K562 (cell line): Measurements from ENCODE around the gene GPRIN3. TPM values are rescaled to one million over a fixed set of nuclear protein-coding genes. Genes with fewer than 3 reads are reported as not detected.

Source experiments
- ATAC-seq: fragments of 200-7000 bp; cut with Tn5 transposase; 3 replicates; pipeline ENCODE4 v1.9.1; 2020; ENCODE audit warnings: moderate library complexity
- BruUV-seq: library from RNA; stranded (reverse); fragments of 400-500 nt; replicated peaks from 2 replicates; lab custom pipeline; 2021; lab: Mats Ljungman, UMichigan
- CTCF ChIA-PET: fragments of 300-600 bp; formaldehyde crosslinking; extraction: SDS; loops from one replicate; lab custom pipeline; 2021; ENCODE audit warnings: low intra/inter-chr PET ratio; lab: Yijun Ruan, JAX
- POLR2A ChIA-PET: fragments of 300-600, 350-650 bp; sonication (Branson Sonifier 250); formaldehyde crosslinking; extraction: SDS; loops from one replicate; lab custom pipeline; 2021; ENCODE audit warnings: antibody characterized with exemption, inconsistent platforms; lab: Yijun Ruan, JAX
- DNase-seq, 4 experiments: peaks; one replicate each; pipeline versions ENCODE4 v3.0.0 to v3.0.0-alpha.2; 2011 to 2018; ENCODE audit warnings: low spot score in 3 of 4, mixed read lengths in 3 of 4; ENCODE audit errors: extremely low read depth in 1 of 4
- FAIRE-seq: peaks from 2 replicates; lab custom pipeline; 2011; peaks lifted over from hg19 to GRCh38; lab: Jason Lieb, UNC
- H2AFZ ChIP-seq: 2 replicates; pipeline ENCODE4 v1.6.0; 2011; ENCODE audit warnings: low read depth, low read length, control low read depth, inconsistent platforms
- H3K27ac ChIP-seq: fragments of 200-600 bp; 3 replicates; pipeline ENCODE4 v1.8.0; 2011; ENCODE audit warnings: low read depth, mild to moderate bottlenecking, control low read depth, inconsistent platforms, low read length, moderate library complexity, mixed read lengths; ENCODE audit errors: extremely low read depth
- H3K27me3 ChIP-seq, 2 experiments: fragments of 300-600 bp in 1 of 2; 2 replicates in 1 of 2; 3 replicates in 1 of 2; pipeline versions ENCODE4 v1.6.0 to v1.8.0; 2011; ENCODE audit warnings: inconsistent platforms in 2 of 2, low read length in 2 of 2, mild to moderate bottlenecking in 1 of 2, mixed read lengths in 1 of 2, moderate library complexity in 1 of 2; ENCODE audit not compliant: control insufficient read depth in 2 of 2, insufficient read depth in 2 of 2
- H3K36me3 ChIP-seq: fragments of 300-600 bp; 3 replicates; pipeline ENCODE4 v1.8.0; 2011; ENCODE audit warnings: mild to moderate bottlenecking, low read length, inconsistent platforms; ENCODE audit not compliant: control insufficient read depth, insufficient read depth
- H3K4me1 ChIP-seq, 2 experiments: fragments of 200-600 bp in 1 of 2; replicated peaks in 1 of 2; 2 replicates in 1 of 2; 3 replicates in 1 of 2; pipeline versions ENCODE4 v1.5.1 to v1.8.0; 2011; ENCODE audit warnings: inconsistent platforms in 2 of 2, low read length in 2 of 2, mild to moderate bottlenecking in 1 of 2, mixed read lengths in 1 of 2, moderate library complexity in 1 of 2; ENCODE audit not compliant: control insufficient read depth in 2 of 2, insufficient read depth in 2 of 2
- H3K4me2 ChIP-seq: 2 replicates; pipeline ENCODE4 v1.6.1; 2011; ENCODE audit warnings: low read length, control low read depth, inconsistent platforms, mixed read lengths; ENCODE audit not compliant: insufficient read depth
- H3K4me3 ChIP-seq: fragments of 200-600 bp; sonication (generic), shearing (Covaris generic); 2 replicates; pipeline ENCODE4 v1.5.1; 2016; ENCODE audit warnings: control low read depth, inconsistent platforms
- H3K79me2 ChIP-seq: fragments of 200-600 bp; 3 replicates; pipeline ENCODE4 v1.8.0; 2011; ENCODE audit warnings: low read length, inconsistent platforms; ENCODE audit not compliant: control insufficient read depth, insufficient read depth
- H3K9ac ChIP-seq, 2 experiments: 2 replicates each; pipeline versions ENCODE4 v1.6.0 to v1.6.1; 2011; ENCODE audit warnings: low read depth in 2 of 2, low read length in 2 of 2, control low read depth in 1 of 2, inconsistent platforms in 1 of 2, mild to moderate bottlenecking in 1 of 2, mixed read lengths in 1 of 2; ENCODE audit not compliant: insufficient read depth in 1 of 2
- H3K9me1 ChIP-seq: one replicate; pipeline ENCODE4 v1.6.0; 2011; ENCODE audit warnings: inconsistent platforms, mild to moderate bottlenecking, low read length, moderate library complexity; ENCODE audit not compliant: control insufficient read depth, insufficient read depth
- H3K9me3 ChIP-seq: replicated peaks from 2 replicates; pipeline ENCODE4 v1.5.1; 2011; ENCODE audit warnings: low read depth, low read length, inconsistent platforms; ENCODE audit not compliant: control insufficient read depth, insufficient read depth
- H4K20me1 ChIP-seq: replicated peaks from 2 replicates; pipeline ENCODE4 v1.6.1; 2011; ENCODE audit warnings: low read length, inconsistent platforms, mixed read lengths; ENCODE audit not compliant: control insufficient read depth, insufficient read depth
- ARHGAP35 ChIP-seq: fragments of 450-650 bp; IDR thresholded peaks from 2 replicates; pipeline ENCODE4 v1.6.1; 2018; ENCODE audit not compliant: partially characterized antibody
- BMI1 ChIP-seq: fragments of 150-350 bp; IDR thresholded peaks from 2 replicates; pipeline ENCODE4 v1.6.1; 2014; ENCODE audit warnings: low read length
- C11orf30 ChIP-seq: fragments of 450-650 bp; IDR thresholded peaks from 2 replicates; pipeline ENCODE4 v1.6.1; 2016; ENCODE audit warnings: low read depth, mild to moderate bottlenecking
- CBX5 ChIP-seq: IDR thresholded peaks from 2 replicates; pipeline ENCODE4 v1.6.1; 2014; ENCODE audit warnings: low read depth, borderline replicate concordance
- CHCHD3 ChIP-seq: fragments of 250-450 bp; sonication (Bioruptor Pico); IDR thresholded peaks from 2 replicates; pipeline ENCODE4 v2.1.2; 2022; ENCODE audit warnings: mild to moderate bottlenecking
- DMBX1 ChIP-seq: fragments of 250-450 bp; sonication (Bioruptor Pico); IDR thresholded peaks from 2 replicates; pipeline ENCODE4 v1.8.0; 2022; ENCODE audit warnings: inconsistent platforms, mild to moderate bottlenecking, moderate library complexity, borderline replicate concordance
- ERF ChIP-seq: fragments of 450-650 bp; formaldehyde crosslinking; IDR thresholded peaks from 2 replicates; pipeline ENCODE4 v1.4.0; 2020; ENCODE audit warnings: mild to moderate bottlenecking, mixed read lengths
- ETV6 ChIP-seq, 3 experiments: fragments of 150-350 bp in 1 of 3; sonication (generic) in 1 of 3; formaldehyde crosslinking in 1 of 3; IDR thresholded peaks; 2 replicates each; pipeline versions ENCODE4 v1.6.1 to v1.8.0; 2014 to 2022; ENCODE audit warnings: borderline replicate concordance in 2 of 3, low read depth in 2 of 3, antibody characterized with exemption in 1 of 3, low read length in 1 of 3, mild to moderate bottlenecking in 1 of 3, missing genetic modification reagents in 1 of 3
- KLF13 ChIP-seq: fragments of 450-650 bp; IDR thresholded peaks from 2 replicates; pipeline ENCODE4 v1.6.1; 2016; ENCODE audit warnings: missing genetic modification characterization, low read depth, mild to moderate bottlenecking, missing compliant biosample characterization, moderate library complexity, borderline replicate concordance
- MAFG ChIP-seq: fragments of 450-650 bp; conservative IDR thresholded peaks from 2 replicates; pipeline ENCODE4 v1.6.1; 2016; ENCODE audit warnings: missing genetic modification characterization, missing compliant biosample characterization
- MYNN ChIP-seq, 2 experiments: sonication (generic); formaldehyde crosslinking in 1 of 2; IDR thresholded peaks; 2 replicates each; pipeline versions ENCODE4 v1.5.0 to v1.6.1; 2016 to 2020; ENCODE audit warnings: antibody characterized with exemption in 1 of 2, missing genetic modification reagents in 1 of 2
- NELFE ChIP-seq: IDR thresholded peaks from 2 replicates; pipeline ENCODE4 v1.6.1; 2011; ENCODE audit warnings: mild to moderate bottlenecking; ENCODE audit not compliant: insufficient read depth, insufficient read length
- NR0B1 ChIP-seq: fragments of 450-650 bp; IDR thresholded peaks from one replicate; pipeline ENCODE4 v1.6.1; 2018; ENCODE audit warnings: mild to moderate bottlenecking, moderate library complexity; ENCODE audit not compliant: partially characterized antibody
- PHB ChIP-seq: fragments of 250-450 bp; sonication (Bioruptor Pico); IDR thresholded peaks from 2 replicates; pipeline ENCODE4 v1.5.0; 2021
- SETDB1 ChIP-seq: IDR thresholded peaks from one replicate; pipeline ENCODE4 v1.6.1; 2012; ENCODE audit warnings: low read length, control low read depth, inconsistent platforms
- SFPQ ChIP-seq: fragments of 200-400 bp; formaldehyde crosslinking; IDR thresholded peaks from 2 replicates; pipeline ENCODE4 v1.6.1; 2017; ENCODE audit warnings: mild to moderate bottlenecking, low read depth, low read length, moderate library complexity
- SLC30A9 ChIP-seq: fragments of 250-450 bp; sonication (Bioruptor Pico); IDR thresholded peaks from 2 replicates; pipeline ENCODE4 v1.8.0; 2022; ENCODE audit warnings: mild to moderate bottlenecking, moderate library complexity
- STAT5A ChIP-seq: IDR thresholded peaks from 2 replicates; pipeline ENCODE4 v1.6.1; 2012; ENCODE audit warnings: low read length, inconsistent platforms, borderline replicate concordance
- ZNF224 ChIP-seq: sonication (generic); formaldehyde crosslinking; IDR thresholded peaks from 2 replicates; pipeline ENCODE4 v1.8.0; 2022; ENCODE audit warnings: mild to moderate bottlenecking, missing genetic modification reagents
- ZNF282 ChIP-seq: sonication (generic); formaldehyde crosslinking; IDR thresholded peaks from 2 replicates; pipeline ENCODE4 v1.8.1; 2023; ENCODE audit warnings: missing genetic modification reagents
- WGBS: fragments of 100-300 bp; shearing (Covaris generic); methylation state at CpG from one replicate; pipeline ENCODE4 v1.1.6; 2016; ENCODE audit warnings: low coverage, mixed read lengths; ENCODE audit not compliant: insufficient coverage; ENCODE audit errors: missing lambda C conversion rate; 5-methylcytosine and 5-hydroxymethylcytosine counted together
- in situ Hi-C: fragments of 300-500 bp; cut with MboI; formaldehyde crosslinking; loops from 4 replicates; pipeline ENCODE4 v1.15.0; 2018; ENCODE audit warnings: inconsistent platforms, mixed read lengths
- intact Hi-C: fragments of 100-400 bp; cut with micrococcal nuclease; formaldehyde crosslinking; loops from 2 replicates; pipeline ENCODE4 v1.14.2; 2022
- polyA plus RNA-seq, 8 experiments: library from polyadenylated mRNA; depleted of rRNA in 4 of 8; stranded (reverse) in 5 of 8; unstranded in 3 of 8; fragments of >200 nt; fragmentation: Nextera tagmentation in 2 of 8; fragmentation: Illumina TruSeq in 1 of 8; extraction: Ambion mirVana in 2 of 8; extraction: Trizol in 1 of 8; gene quantifications; 2 replicates each; pipeline versions ENCODE4 v1.2.1 to v1.2.3, GENCODE V29; 2011 to 2014; ENCODE audit warnings: inconsistent platforms in 1 of 8, missing spikeins in 1 of 8
- total RNA-seq, 7 experiments: library from RNA; depleted of rRNA in 6 of 7; stranded (reverse); fragments of >200 nt in 6 of 7; fragmentation: Illumina TruSeq in 2 of 7; extraction: Trizol in 2 of 7; gene quantifications; 2 replicates each; pipeline versions ENCODE4 v1.2.1 to v1.2.3, GENCODE V29; 2011 to 2021; ENCODE audit warnings: low replicate concordance in 1 of 7

The GPRIN3 gene
- total and polyA plus RNA-seq, 9 of the 15 experiments (the other 6 are each of a cell fraction or from before 2014, with no cell fraction given) = 0.02 TPM; not detected in 8

DNA sequence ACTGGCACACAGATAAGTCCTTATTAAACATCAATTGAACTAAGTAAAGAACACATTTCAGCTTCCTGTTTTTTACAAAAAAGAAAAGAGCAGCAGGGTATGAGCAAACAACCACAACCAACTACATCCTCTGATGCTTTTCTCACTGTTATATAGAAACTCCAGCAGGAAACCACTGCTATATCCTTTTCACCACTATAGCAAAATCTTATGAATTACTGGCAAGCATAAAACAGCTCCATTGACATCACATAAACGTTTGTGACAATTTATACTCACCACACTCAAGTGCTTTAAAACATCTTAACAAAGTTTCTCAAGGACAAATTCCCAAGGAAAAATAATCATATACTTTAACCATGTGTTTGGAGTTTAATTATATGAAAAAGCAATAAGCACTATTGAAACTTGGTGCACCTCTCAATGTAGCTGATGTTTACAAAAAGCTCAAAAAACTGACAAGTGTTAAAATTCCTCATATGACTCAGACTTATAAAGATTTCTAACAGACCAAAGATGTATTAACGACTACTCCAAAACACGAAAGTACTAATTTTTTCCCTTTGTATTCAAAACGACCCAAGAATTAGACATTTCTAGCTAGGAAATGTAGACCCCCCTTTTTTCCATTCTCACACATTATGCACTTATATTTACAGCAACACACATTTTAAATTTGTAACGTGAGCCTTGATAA is 12.9 kb downstream of the GPRIN3 start:
- no peak for ATAC-seq
- H4K20me1 ChIP-seq = no peaks in the 10 kb centered on the region
- intact Hi-C loops (no loop called here), in situ Hi-C loops (no loop called here)
- TF ChIP-seq SLC30A9 (CRISPR knock-in tag) (no peak), SFPQ (no peak), NR0B1 (no peak), MAFG (tag) (no peak), CHCHD3 (CRISPR knock-in tag) (no peak), ZNF282 (CRISPR knock-in tag) (no peak), DMBX1 (CRISPR knock-in tag) (no peak), PHB (CRISPR knock-in tag) (no peak), STAT5A (no peak), ERF (CRISPR knock-in tag) (no peak), NELFE (no peak), SETDB1 (no peak), KLF13 (tag) (no peak), ZNF224 (CRISPR knock-in tag) (no peak), CBX5 (no peak), BMI1 (no peak), MYNN (IDR thresholded peaks at IDR 0.05) (no peak), MYNN (CRISPR knock-in tag; IDR thresholded peaks at IDR 0.05) (no peak), ARHGAP35 (no peak), C11orf30 (no peak), ETV6 (IDR thresholded peaks at IDR 0.05; ENCODE audit: borderline replicate concordance in 1 of 2, low read depth in 2 of 2, low read length in 1 of 2) (no peak), ETV6 (CRISPR knock-in tag; IDR thresholded peaks at IDR 0.05; ENCODE audit: borderline replicate concordance) (no peak)
- no peak overlapping the region for H2AFZ ChIP-seq
- no peaks in the 10 kb centered on the region for H3K27me3 ChIP-seq
- H3K9ac ChIP-seq = no peak overlapping the region
- H3K4me3 ChIP-seq = no peak overlapping the region
- POLR2A ChIA-PET = no interaction called here
- no peak overlapping the region for H3K27ac ChIP-seq
- DNase-seq = no peak
- no peaks in the 10 kb centered on the region for H3K9me1 ChIP-seq
- H3K4me2 ChIP-seq = no peak overlapping the region
- no peak for FAIRE-seq
- no peaks in the 10 kb centered on the region for H3K36me3 ChIP-seq
- WGBS = 0% methylated on average over 5 of the region's 5 CpGs
- no TSS peak for BruUV-seq
- CTCF ChIA-PET = no interaction called here
- no peaks in the 10 kb centered on the region for H3K79me2 ChIP-seq
- no peaks in the 10 kb centered on the region for H3K4me1 ChIP-seq
- H3K9me3 ChIP-seq = no peaks in the 10 kb centered on the region
